H1 (cell line): ENCODE data around the gene ZBTB20. TPM values are rescaled to one million over a fixed set of nuclear protein-coding genes. Genes with fewer than 3 reads are reported as not detected.

Experiments
- CTCF ChIA-PET: fragments of 300-600 bp; sonication (Branson Sonifier 250); formaldehyde crosslinking; loops from one replicate; lab custom pipeline; 2021; ENCODE audit not compliant: partially characterized antibody; lab: Charles Lee
- POLR2A ChIA-PET: fragments of 300-600 bp; sonication (Branson Sonifier 250); formaldehyde crosslinking; loops from one replicate; lab custom pipeline; 2021; ENCODE audit warnings: inconsistent platforms; ENCODE audit not compliant: partially characterized antibody; lab: Charles Lee
- DNase-seq, 2 experiments: peaks; one replicate each; pipeline versions ENCODE4 v3.0.0 to v3.0.0-alpha.2; 2010 to 2022; ENCODE audit warnings: low spot score in 2 of 2, low read depth in 1 of 2, mixed read lengths in 1 of 2
- FAIRE-seq: peaks from 2 replicates; lab custom pipeline; 2011; peaks lifted over from hg19 to GRCh38; lab: Jason Lieb, UNC
- H2AFZ ChIP-seq: 2 replicates; pipeline ENCODE4 v1.8.1; 2012; ENCODE audit warnings: low read length, inconsistent platforms
- H2AK5ac ChIP-seq: 2 replicates; pipeline ENCODE4 v1.6.1; 2013; ENCODE audit warnings: low read depth, low read length
- H2BK120ac ChIP-seq: replicated peaks from 2 replicates; pipeline ENCODE3; 2013; ENCODE audit warnings: low read depth, low read length, inconsistent platforms
- H2BK12ac ChIP-seq: 2 replicates; pipeline ENCODE4 v1.6.1; 2013; ENCODE audit warnings: low read depth, low read length
- H2BK15ac ChIP-seq: 2 replicates; pipeline ENCODE4 v1.6.1; 2013; ENCODE audit warnings: low read length
- H2BK20ac ChIP-seq: 2 replicates; pipeline ENCODE4 v1.6.1; 2013; ENCODE audit warnings: low read length
- H2BK5ac ChIP-seq: 2 replicates; pipeline ENCODE4 v1.6.1; 2013; ENCODE audit warnings: low read depth, low read length
- H3K14ac ChIP-seq: 2 replicates; pipeline ENCODE4 v1.6.1; 2013; ENCODE audit warnings: inconsistent platforms; ENCODE audit not compliant: insufficient read length
- H3K18ac ChIP-seq: 2 replicates; pipeline ENCODE4 v1.6.1; 2013; ENCODE audit warnings: low read length; ENCODE audit errors: extremely low read depth
- H3K23ac ChIP-seq: 2 replicates; pipeline ENCODE4 v1.6.1; 2013; ENCODE audit warnings: inconsistent platforms; ENCODE audit not compliant: insufficient read length
- H3K23me2 ChIP-seq: 2 replicates; pipeline ENCODE4 v1.6.1; 2013; ENCODE audit warnings: low read depth, low read length
- H3K27ac ChIP-seq: 2 replicates; pipeline ENCODE4 v1.6.1; 2011; ENCODE audit warnings: low read depth, low read length, inconsistent platforms
- H3K27me3 ChIP-seq, 4 experiments: replicated peaks in 1 of 4; 1 replicate in 1 of 4; 2 replicates in 3 of 4; pipeline versions ENCODE4 v1.6.1 to v1.8.1; 2011 to 2013; ENCODE audit warnings: low read length in 3 of 4, mild to moderate bottlenecking in 3 of 4, inconsistent platforms in 2 of 4, mixed read lengths in 2 of 4, moderate library complexity in 1 of 4; ENCODE audit not compliant: control insufficient read depth in 3 of 4, insufficient read depth in 3 of 4; ENCODE audit errors: extremely low read depth in 1 of 4
- H3K36me3 ChIP-seq, 4 experiments: 2 replicates each; pipeline versions ENCODE4 v1.6.1 to v1.8.1; 2011 to 2013; ENCODE audit warnings: mild to moderate bottlenecking in 4 of 4, low read length in 3 of 4, moderate library complexity in 2 of 4, control low read depth in 1 of 4, inconsistent platforms in 1 of 4; ENCODE audit not compliant: insufficient read depth in 4 of 4, control insufficient read depth in 2 of 4
- H3K4ac ChIP-seq: replicated peaks from 2 replicates; pipeline ENCODE3; 2013; ENCODE audit warnings: low read length, low read depth, mixed read lengths, inconsistent platforms; ENCODE audit not compliant: insufficient read length
- H3K4me1 ChIP-seq, 4 experiments: replicated peaks in 1 of 4; 1 replicate in 1 of 4; 2 replicates in 3 of 4; pipeline versions ENCODE4 v1.6.1 to v1.8.1; 2011 to 2013; ENCODE audit warnings: low read length in 3 of 4, inconsistent platforms in 2 of 4, mixed read lengths in 1 of 4; ENCODE audit not compliant: insufficient read depth in 4 of 4, control insufficient read depth in 3 of 4
- H3K4me2 ChIP-seq, 2 experiments: 2 replicates each; pipeline versions ENCODE4 v1.6.1 to v1.8.1; 2011 to 2013; ENCODE audit warnings: low read depth in 2 of 2, low read length in 2 of 2, control low read depth in 1 of 2, inconsistent platforms in 1 of 2, mild to moderate bottlenecking in 1 of 2; ENCODE audit not compliant: insufficient read depth in 1 of 2
- H3K4me3 ChIP-seq, 4 experiments: fragments of 200-600, 300-600 bp in 1 of 4; sonication (generic), shearing (Covaris generic), sonication (Bioruptor Twin) in 1 of 4; 2 replicates each; pipeline versions ENCODE4 v1.5.1 to v1.8.1; 2011 to 2016; ENCODE audit warnings: low read length in 4 of 4, low read depth in 3 of 4, control low read depth in 2 of 4, inconsistent platforms in 2 of 4, mild to moderate bottlenecking in 2 of 4, mixed read lengths in 1 of 4, moderate library complexity in 1 of 4; ENCODE audit not compliant: insufficient read depth in 2 of 4; ENCODE audit errors: extremely low read depth in 1 of 4
- H3K56ac ChIP-seq: replicated peaks from 2 replicates; pipeline ENCODE3; 2013; ENCODE audit warnings: low read depth, mild to moderate bottlenecking, mixed read lengths, low read length, inconsistent platforms; ENCODE audit not compliant: insufficient read length
- H3K79me1 ChIP-seq: 2 replicates; pipeline ENCODE4 v1.6.1; 2013; ENCODE audit warnings: low read depth, low read length, control low read depth
- H3K79me2 ChIP-seq, 2 experiments: 2 replicates each; pipeline versions ENCODE4 v1.6.1 to v1.8.1; 2012 to 2013; ENCODE audit warnings: low read length in 2 of 2, mild to moderate bottlenecking in 2 of 2, inconsistent platforms in 1 of 2; ENCODE audit not compliant: insufficient read depth in 2 of 2, control insufficient read depth in 1 of 2
- H3K9ac ChIP-seq, 4 experiments: replicated peaks in 1 of 4; 1 replicate in 1 of 4; 2 replicates in 3 of 4; pipeline versions ENCODE4 v1.6.1 to v1.8.1; 2011 to 2013; ENCODE audit warnings: low read depth in 3 of 4, low read length in 3 of 4, control low read depth in 2 of 4, mild to moderate bottlenecking in 2 of 4, moderate library complexity in 2 of 4, inconsistent platforms in 1 of 4; ENCODE audit errors: extremely low read depth in 1 of 4
- H3K9me3 ChIP-seq, 2 experiments: 2 replicates each; pipeline versions ENCODE4 v1.6.1 to v1.8.1; 2012 to 2013; ENCODE audit warnings: mild to moderate bottlenecking in 2 of 2, moderate library complexity in 2 of 2, control low read depth in 1 of 2, inconsistent platforms in 1 of 2, low read depth in 1 of 2, low read length in 1 of 2, mixed read lengths in 1 of 2; ENCODE audit not compliant: insufficient read depth in 2 of 2
- H4K20me1 ChIP-seq, 2 experiments: replicated peaks in 1 of 2; 2 replicates each; pipeline versions ENCODE3 to v1.8.1; 2011 to 2013; ENCODE audit warnings: inconsistent platforms in 2 of 2, low read length in 2 of 2, mild to moderate bottlenecking in 1 of 2; ENCODE audit not compliant: insufficient read depth in 2 of 2, control insufficient read depth in 1 of 2
- H4K5ac ChIP-seq: 2 replicates; pipeline ENCODE4 v1.6.1; 2013; ENCODE audit warnings: low read length, low read depth, mixed read lengths, inconsistent platforms; ENCODE audit not compliant: insufficient read length
- H4K8ac ChIP-seq: 2 replicates; pipeline ENCODE4 v1.8.0; 2013; ENCODE audit warnings: mild to moderate bottlenecking, moderate library complexity, low read length, inconsistent platforms; ENCODE audit not compliant: insufficient read depth; ENCODE audit errors: extremely low read depth
- H4K91ac ChIP-seq: replicated peaks from 2 replicates; pipeline ENCODE3; 2013; ENCODE audit warnings: low read length, mixed read lengths, inconsistent platforms; ENCODE audit not compliant: insufficient read length
- ATF2 ChIP-seq: IDR thresholded peaks from 2 replicates; pipeline ENCODE4 v1.6.1; 2012; ENCODE audit warnings: low read length, inconsistent platforms
- BRCA1 ChIP-seq: IDR thresholded peaks from 2 replicates; pipeline ENCODE4 v1.6.1; 2012; ENCODE audit warnings: low read depth, low read length, improper control_type of control experiment
- CBX8 ChIP-seq: fragments of 300-800, 300-1000 bp; sonication (generic); IDR thresholded peaks from 2 replicates; pipeline ENCODE4 v1.7.1; 2016; ENCODE audit warnings: low read depth, low read length, borderline replicate concordance
- CREB1 ChIP-seq: IDR thresholded peaks from 2 replicates; pipeline ENCODE4 v1.6.1; 2012; ENCODE audit warnings: inconsistent platforms
- CTBP2 ChIP-seq: IDR thresholded peaks from 2 replicates; pipeline ENCODE4 v1.7.0; 2011; ENCODE audit warnings: borderline replicate concordance, mild to moderate bottlenecking, moderate library complexity, mixed read lengths, low read length; ENCODE audit not compliant: insufficient read depth, insufficient read length
- HDAC6 ChIP-seq: IDR thresholded peaks from one replicate; pipeline ENCODE4 v1.7.1; 2012; ENCODE audit warnings: low read depth, mild to moderate bottlenecking, inconsistent platforms, low read length, moderate library complexity
- JUN ChIP-seq: IDR thresholded peaks from 2 replicates; pipeline ENCODE4 v1.6.1; 2011; ENCODE audit warnings: low read depth, mild to moderate bottlenecking, improper control_type of control experiment, low read length
- KDM5A ChIP-seq: fragments of 200-600 bp; IDR thresholded peaks from 2 replicates; pipeline ENCODE4 v1.7.1; 2012; ENCODE audit warnings: mild to moderate bottlenecking, low read length, inconsistent platforms, mixed read lengths
- NANOG ChIP-seq: IDR thresholded peaks from 2 replicates; pipeline ENCODE4 v1.6.1; 2011; ENCODE audit warnings: low read length, low read depth, mild to moderate bottlenecking, inconsistent platforms; ENCODE audit not compliant: insufficient read depth, poor library complexity, severe bottlenecking
- RBBP5 ChIP-seq: IDR thresholded peaks from 2 replicates; pipeline ENCODE4 v1.7.1; 2012; ENCODE audit warnings: low read depth, mild to moderate bottlenecking, inconsistent platforms, low read length, moderate library complexity, borderline replicate concordance
- SIX5 ChIP-seq: IDR thresholded peaks from 2 replicates; pipeline ENCODE4 v1.6.1; 2011; ENCODE audit warnings: mild to moderate bottlenecking, low read depth, low read length
- TEAD4 ChIP-seq: IDR thresholded peaks from 2 replicates; pipeline ENCODE4 v1.6.1; 2012; ENCODE audit warnings: low read depth, low read length, inconsistent platforms, mixed read lengths
- YY1 ChIP-seq: IDR thresholded peaks from 2 replicates; pipeline ENCODE4 v1.6.1; 2011; ENCODE audit warnings: low read depth, mild to moderate bottlenecking, low read length
- WGBS, 2 experiments: shearing (Covaris generic) in 1 of 2; methylation state at CpG; one replicate each; pipeline versions ENCODE4 v1.1.6 to v1.1.7; 2013 to 2015; ENCODE audit warnings: low lambda C conversion rate in 2 of 2, mixed read lengths in 2 of 2, inconsistent platforms in 1 of 2, low coverage in 1 of 2, missing lambda C conversion rate in 1 of 2; ENCODE audit not compliant: insufficient replicate concordance in 2 of 2, insufficient coverage in 1 of 2, insufficient read length in 1 of 2; ENCODE audit errors: extremely low coverage in 1 of 2, missing lambda C conversion rate in 1 of 2; 5-methylcytosine and 5-hydroxymethylcytosine counted together
- polyA plus RNA-seq, 7 experiments: library from polyadenylated mRNA; depleted of rRNA in 3 of 7; stranded (reverse) in 5 of 7; unstranded in 2 of 7; fragments of >200 nt in 5 of 7; fragments of 200-250 nt in 2 of 7; gene quantifications; 1 replicate in 5 of 7; 2 replicates in 1 of 7; 4 replicates in 1 of 7; pipeline versions ENCODE4 v1.2.1 to v1.2.3, GENCODE V29; 2011 to 2013; ENCODE audit warnings: missing spikeins in 2 of 7, mixed read lengths in 2 of 7
- total RNA-seq: library from RNA; stranded (reverse); fragmentation: NEBNext Ultra II Directional; extraction: Animal tissue kit (Norgen Biotek cat#: 25700); gene quantifications from 2 replicates; pipeline ENCODE4 v1.2.1, GENCODE V29; 2021

The ZBTB20 gene
- total and polyA plus RNA-seq, 2 of the 8 experiments (the other 6 are each of a cell fraction or from before 2014, with no cell fraction given), result 0.35 to 1.3 TPM

- no peaks in the 10 kb centered on the region for H3K9me3 ChIP-seq
- DNase-seq, result no peak
- no peak overlapping the region for H2BK20ac ChIP-seq
- H2BK12ac ChIP-seq, result no peak overlapping the region
- no peak for FAIRE-seq
- peaks cover 0 to 9% (median 0%) of the 10 kb centered on the region in 4 experiments; a peak in 1 of 7 replicates for H3K4me1 ChIP-seq
- no peak overlapping the region for H4K91ac ChIP-seq
- no peak overlapping the region for H4K8ac ChIP-seq
- H2BK120ac ChIP-seq, result no peak overlapping the region
- no peak overlapping the region for H2AK5ac ChIP-seq
- ChIA-PET CTCF (interaction anchor here (0.6 to 7.4 kb wide), 12 partner anchors 8 to 696 kb away, joined by 3 to 67 read pairs (median 4); no protein-coding TSS in a partner anchor), POLR2A (no interaction called here)
- no peak overlapping the region for H3K4me2 ChIP-seq
- no peak overlapping the region for H2BK15ac ChIP-seq
- no peak overlapping the region for H3K18ac ChIP-seq
- 85% methylated on average over 7 of the region's 7 CpGs; no CpG with 5 or more reads in 1 of the 2 experiments for WGBS, 2 experiments
- no peak overlapping the region for H3K27ac ChIP-seq
- no peak overlapping the region for H3K56ac ChIP-seq
- H3K79me1 ChIP-seq, result no peaks in the 10 kb centered on the region
- H3K79me2 ChIP-seq, result no peaks in the 10 kb centered on the region
- no peak overlapping the region for H2BK5ac ChIP-seq
- no peak overlapping the region for H3K23ac ChIP-seq
- no peak overlapping the region for H3K4ac ChIP-seq
- H3K36me3 ChIP-seq, result no peaks in the 10 kb centered on the region
- no peaks in the 10 kb centered on the region for H4K20me1 ChIP-seq
- no peak overlapping the region for H2AFZ ChIP-seq
- no peak overlapping the region for H3K9ac ChIP-seq
- H4K5ac ChIP-seq, result no peak overlapping the region
- H3K14ac ChIP-seq, result no peak overlapping the region
- H3K23me2 ChIP-seq, result no peaks in the 10 kb centered on the region
- no peak overlapping the region for H3K4me3 ChIP-seq
- no peaks in the 10 kb centered on the region for H3K27me3 ChIP-seq
- TF ChIP-seq CREB1, result no peak
- no peak for TF ChIP-seq JUN
- no peak for TF ChIP-seq CBX8
- TF ChIP-seq BRCA1, result no peak
- no peak for TF ChIP-seq KDM5A
- TF ChIP-seq CTBP2, result no peak
- no peak for TF ChIP-seq YY1
- TF ChIP-seq ATF2, result no peak
- TF ChIP-seq SIX5, result no peak
- TF ChIP-seq HDAC6, result no peak
- no peak for TF ChIP-seq NANOG
- no peak for TF ChIP-seq TEAD4
- no peak for TF ChIP-seq RBBP5
Measured at GRCh38 chr3:114421204-114421603, 725.9 kb downstream of the ZBTB20 start.
